ENCODE results near the gene FNIP2.
"Not testable (repeated sequence)": the region's sequence is repeated elsewhere in the genome, so short reads cannot be mapped to it uniquely, and the experiment has no call there.

FNIP2 gene

DNA sequence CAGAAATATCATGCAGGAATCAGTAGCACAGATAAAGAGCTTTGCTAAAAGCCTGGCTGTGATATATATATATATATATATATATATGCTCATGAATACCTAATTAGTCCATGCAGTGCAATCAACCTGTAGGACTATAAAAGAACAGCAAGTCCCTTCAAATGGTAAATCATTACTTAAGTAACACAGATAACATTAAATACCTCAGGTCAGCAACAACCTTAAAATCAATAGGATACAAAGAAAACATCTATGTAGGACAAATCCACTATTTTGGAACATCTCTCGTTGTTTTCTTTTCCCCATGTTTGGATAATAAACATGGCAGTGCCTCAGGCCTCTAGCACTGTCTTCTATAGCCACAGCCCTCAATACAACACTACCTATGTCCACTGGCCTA is 106.6 kb downstream of the FNIP2 start:
- DNase-seq: no peak

DNA sequence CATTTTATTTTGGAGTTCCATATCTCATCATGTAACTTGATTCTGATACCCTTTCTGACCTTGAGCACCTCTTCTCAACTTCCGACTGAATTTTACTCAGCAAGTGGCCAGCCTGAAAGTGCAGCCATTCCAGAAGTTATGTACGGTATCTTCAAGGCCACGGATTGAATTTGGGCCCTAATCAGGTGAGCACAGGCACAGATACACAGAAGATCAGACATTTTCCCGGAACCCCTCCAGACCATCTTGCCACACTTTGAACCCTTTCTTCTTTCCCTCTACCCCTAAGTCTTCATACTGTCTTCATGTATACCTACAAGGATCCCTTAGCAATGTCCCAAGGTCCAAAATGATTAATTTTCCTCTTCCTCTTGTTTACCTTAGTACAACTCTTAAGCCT is 108.2 kb downstream of the FNIP2 start:
- DNase-seq: no peak

DNA sequence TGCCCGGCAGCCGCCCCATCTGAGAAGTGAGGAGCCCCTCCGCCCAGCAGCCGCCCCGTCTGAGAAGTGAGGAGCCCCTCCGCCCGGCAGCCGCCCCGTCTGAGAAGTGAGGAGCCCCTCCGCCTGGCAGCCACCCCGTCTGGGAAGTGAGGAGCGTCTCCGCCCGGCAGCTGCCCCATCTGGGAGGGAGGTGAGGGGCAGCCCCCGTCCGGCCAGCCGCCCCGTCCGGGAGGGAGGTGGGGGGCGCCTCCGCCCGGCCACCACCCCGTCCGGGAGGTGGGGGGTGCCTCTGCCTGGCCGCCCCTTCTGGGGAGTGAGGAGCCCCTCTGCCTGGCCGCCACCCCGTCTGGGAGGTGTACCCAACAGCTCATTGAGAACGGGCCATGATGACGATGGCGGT is 113.3 kb downstream of the FNIP2 start:
- not testable (repeated sequence) for DNase-seq

DNA sequence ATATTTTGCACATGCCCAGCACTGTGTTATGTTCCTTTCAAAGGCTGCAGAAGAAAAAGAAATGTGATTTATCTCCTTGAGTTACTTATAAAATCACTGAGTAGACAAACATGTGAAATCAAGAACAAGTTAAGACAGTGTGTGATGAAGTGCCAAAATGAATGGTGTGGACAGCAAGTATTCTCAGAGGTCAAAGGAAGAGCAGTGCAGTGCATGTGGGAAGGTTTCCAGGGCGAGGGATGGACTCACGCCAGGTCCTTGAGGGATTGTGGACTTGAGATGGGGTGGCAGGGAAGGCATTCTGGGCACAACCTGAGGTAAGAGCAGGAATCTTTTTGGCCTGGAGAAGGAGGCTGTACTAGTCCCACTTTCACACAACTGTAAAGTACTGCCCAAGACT is 115.5 kb downstream of the FNIP2 start:
- no peak for DNase-seq

DNA sequence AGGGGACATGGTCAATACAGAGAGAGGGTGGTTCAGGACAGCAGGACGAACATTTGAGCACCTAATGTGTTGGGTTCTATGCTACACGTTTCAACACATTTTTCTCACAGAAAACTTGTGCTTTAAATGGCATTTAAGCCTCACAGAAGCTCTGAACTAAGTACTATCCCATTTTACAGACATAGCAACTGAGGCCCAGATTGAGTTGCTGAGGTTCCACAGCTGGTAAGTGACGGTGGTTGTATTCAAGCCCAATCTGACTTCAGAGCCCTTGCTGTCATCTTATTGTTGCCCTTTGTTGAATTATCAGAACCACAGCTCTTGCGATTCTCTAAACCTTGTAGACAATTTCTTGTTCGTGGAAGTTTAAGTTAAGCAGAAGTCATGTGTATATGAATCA is 116.7 kb downstream of the FNIP2 start:
- no peak for DNase-seq

DNA sequence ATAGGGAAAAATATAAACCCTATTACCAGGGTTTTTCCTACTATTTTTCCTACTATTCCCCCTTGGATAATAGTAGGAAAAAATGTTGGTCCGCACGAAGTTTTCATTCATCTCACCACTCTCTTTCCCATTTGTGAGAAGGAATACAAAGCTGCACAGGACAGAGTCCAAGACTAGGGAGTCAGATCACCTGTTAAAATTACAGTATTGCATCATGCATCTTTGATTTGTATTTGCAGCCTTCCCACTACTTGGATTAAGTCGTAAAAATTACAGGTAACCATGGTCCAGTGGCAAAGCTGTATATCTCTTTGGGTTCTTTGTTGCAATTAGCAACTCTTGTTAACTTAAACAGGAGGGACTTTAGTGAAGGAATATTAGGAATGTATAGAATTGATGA is 121.5 kb downstream of the FNIP2 start:
- DNase-seq: no peak

DNA sequence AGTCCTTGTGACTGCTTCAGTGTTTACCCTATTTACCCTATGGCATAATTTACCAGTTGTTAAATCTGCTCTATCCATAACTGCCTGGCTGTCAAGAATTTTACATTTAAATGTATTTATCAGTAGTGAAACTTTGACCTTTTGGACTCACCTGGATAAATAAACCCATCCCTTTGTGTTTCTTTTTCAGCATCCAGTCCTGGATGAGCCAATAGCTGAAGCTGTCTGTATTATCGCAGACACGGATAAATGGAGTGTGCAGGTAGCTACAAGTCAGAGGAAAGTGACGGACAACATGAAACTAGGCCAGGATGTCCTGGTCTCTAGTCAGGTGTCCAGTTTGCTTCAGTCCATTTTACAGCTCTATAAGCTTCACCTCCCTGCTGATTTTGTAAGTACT is 122.4 kb downstream of the FNIP2 start:
- DNase-seq: no peak

DNA sequence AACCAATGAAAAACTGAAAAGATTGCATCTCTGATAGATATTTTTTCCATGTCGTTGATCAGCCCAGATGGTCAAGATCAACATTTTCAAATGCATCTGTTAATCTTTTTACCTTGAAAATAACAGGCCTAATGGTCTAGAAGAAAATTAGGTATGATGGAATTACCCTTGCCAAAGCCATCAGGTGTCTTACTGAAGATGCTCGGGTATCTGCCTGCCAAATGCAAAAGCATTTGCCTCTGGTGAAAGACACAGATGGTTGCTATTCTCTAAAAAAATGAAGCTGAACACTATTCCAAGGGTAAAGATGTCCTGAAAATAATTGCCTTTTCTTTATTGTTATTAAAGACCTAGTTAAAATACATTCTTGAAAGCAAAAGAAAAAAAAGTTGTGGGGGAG is 126.0 kb downstream of the FNIP2 start:
- no peak for DNase-seq

DNA sequence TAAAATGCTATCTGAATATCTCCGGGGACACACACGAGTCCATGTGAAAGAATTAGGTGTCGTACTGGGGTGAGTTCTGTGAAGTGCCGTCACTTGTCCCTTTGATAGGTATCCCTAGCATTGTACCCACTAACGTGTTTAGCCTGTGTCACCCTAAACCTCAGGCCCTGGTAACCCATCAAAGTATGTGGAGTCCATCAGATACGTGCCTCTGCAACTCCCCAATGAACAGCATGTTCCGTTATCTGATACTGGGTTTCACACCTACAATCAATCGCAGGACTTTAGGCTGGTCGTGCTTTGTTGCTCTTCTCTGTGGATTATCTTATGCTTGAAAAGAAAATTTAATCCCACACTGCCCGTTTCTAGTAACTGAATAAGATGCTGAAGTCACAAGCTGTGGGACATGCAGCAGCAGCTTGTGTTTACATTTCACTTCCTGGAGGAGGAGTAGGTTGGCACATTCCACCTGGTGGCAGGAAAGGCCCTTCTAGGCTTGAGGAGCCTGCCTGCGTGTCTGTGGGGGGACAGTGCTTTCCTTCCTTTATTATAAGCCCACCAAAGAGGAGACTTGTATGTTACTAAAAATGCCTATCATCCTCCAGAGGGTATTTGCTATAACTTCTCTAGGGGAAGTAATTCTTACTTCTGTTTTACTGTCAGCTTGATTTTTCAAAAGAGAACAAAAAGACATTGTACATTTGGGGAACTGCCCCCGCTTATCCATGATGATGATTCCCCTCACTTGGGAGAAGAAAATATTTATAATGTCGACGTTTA is 127.2 kb downstream of the FNIP2 start:
- no peak for DNase-seq

DNA sequence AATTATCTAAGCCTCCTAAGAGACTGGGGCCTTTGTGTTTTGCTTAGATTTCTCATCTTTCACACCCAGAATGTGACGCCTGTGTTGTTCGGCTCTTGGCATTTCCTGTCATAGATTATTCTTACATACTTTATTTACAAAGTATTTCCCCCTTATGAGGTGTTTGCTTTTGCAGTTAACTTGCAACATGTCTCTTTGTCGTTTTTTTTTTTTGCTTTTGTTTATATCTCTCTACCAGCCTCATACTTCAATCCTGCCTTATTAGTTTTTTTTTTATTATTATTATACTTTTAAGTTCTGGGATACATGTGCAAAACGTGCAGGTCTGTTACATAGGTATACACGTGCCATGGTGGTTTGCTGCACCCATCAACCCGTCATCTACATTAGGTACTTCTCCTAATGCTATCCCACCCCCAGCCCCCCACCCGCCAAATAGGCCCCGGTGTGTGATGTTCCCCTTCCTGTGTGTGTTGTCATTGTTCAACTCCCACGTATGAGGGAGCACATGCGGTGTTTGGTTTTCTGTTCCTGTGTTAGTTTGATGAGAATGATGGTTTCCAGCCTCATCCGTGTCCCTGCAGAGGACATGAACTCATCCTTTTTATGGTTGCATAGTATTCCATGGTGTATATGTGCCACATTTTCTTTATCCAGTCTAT is 127.9 kb downstream of the FNIP2 start:
- DNase-seq: not testable (repeated sequence)

DNA sequence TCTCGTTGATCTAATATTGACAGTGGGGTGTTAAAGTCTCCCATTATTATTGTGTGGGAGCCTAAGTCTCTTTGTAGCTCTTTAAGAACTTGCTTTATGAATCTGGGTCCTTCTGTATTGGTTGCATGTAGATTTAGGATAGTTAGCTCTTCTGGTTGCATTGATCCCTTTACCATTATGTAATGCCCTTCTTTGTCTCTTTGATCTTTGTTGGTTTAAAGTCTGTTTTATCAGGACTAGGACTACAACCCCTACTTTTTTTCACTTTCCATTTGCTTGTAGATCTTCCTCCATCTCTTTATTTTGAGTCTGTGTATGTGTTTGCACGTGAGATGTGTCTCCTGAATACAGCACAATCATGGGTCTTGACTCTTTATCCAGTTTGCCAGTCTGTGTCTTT is 131.6 kb downstream of the FNIP2 start:
- not testable (repeated sequence) for DNase-seq

DNA sequence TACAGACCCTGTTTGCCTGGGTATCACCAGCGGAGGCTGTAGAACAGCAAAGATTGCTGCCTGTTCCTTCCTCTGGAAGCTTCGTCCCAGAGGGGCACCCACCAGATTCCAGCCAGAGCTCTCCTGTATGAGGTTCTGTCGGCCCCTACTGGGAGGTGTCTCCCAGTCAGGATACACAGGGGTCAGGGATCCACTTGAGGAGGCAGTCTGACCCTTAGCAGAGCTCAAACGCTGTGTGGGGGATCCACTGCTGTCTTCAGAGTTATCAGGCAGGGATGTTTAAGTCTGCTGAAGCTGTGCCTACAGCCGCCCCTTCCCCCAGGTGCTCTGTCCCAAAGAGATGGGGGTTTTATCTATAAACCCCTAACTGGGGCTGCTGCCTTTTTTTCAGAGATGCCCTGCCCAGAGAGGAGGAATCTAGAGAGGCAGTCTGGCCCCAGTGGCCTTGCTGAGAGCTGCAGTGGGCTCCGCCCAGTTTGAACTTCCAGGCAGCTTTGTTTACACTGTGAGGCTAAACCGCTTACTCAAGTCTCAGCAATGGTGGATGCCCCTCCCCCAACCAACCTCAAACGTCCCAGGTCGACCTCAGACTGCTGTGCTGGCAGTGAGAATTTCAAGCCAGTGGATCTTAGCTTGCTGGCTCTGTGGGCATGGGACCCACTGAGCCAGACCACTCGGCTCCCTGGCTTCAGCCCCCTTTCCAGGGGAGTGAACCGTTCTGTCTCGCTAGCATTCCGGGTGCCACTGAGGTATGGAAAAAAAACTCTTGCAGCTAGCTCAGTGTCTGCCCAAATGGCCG is 133.7 kb downstream of the FNIP2 start:
- not testable (repeated sequence) for DNase-seq

DNA sequence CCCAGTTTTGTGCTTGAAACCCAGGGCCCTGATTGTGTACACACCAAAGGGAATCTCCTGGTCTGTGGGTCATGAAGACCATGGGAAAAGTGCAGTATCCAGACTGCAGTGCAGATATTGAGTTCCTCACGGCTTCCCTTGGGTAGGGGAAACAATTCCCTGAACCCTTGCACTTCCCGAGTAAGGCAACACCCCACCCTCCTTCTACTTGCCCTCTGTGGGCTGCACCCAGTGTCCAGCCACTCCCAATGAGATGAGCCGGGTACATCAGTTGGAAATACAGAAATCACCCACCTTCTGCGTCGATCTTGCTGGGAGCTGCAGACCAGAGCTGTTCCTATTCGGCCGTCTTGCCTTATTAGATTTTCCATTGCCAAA is 134.2 kb downstream of the FNIP2 start:
- no peak for DNase-seq

DNA sequence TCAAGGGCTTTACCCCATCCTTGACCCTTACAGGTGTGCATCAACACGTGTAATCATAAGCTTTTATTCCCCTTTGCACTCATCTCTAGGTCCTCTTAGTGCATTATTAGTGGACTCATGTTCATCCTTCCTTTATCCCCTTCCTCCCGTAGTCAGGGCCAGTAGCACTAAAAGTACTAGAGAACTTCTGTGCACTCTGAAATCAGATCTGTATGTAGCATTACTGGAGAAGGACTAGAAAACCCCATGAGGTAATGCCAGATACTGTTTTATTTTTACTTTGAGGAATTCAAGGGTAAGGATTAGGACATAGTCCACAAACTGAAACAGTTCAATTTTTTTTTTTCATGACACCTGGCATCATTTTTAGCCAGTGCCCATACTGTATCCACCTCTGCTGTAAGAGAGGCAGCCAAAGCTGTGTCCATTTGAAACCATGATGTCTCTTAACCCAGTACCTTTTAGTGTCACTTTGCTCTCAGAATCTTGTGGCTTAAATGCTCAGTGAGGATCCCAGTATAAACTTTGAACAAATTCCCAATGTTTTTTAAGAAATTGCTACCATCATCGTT is 134.7 kb downstream of the FNIP2 start:
- no peak for DNase-seq

DNA sequence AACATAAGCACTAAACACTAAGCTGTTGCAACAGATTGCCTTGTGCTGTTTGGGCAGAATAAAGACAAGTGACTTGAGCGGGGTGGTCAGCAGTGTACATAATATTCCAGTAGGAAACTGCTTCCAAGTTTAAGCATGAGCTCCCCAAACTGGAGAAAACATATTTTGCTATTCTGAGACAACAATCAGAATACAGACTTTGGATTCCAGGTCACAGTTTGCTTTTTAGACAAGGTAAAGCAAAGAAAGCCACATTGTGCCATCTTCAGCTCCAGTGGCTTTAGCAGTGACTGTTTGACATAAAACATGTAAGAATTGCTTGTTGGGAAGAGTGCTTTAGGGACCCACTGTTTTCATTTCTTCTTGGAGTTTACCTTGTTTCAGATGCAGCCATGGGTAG is 136.0 kb downstream of the FNIP2 start:
- no peak for DNase-seq

DNA sequence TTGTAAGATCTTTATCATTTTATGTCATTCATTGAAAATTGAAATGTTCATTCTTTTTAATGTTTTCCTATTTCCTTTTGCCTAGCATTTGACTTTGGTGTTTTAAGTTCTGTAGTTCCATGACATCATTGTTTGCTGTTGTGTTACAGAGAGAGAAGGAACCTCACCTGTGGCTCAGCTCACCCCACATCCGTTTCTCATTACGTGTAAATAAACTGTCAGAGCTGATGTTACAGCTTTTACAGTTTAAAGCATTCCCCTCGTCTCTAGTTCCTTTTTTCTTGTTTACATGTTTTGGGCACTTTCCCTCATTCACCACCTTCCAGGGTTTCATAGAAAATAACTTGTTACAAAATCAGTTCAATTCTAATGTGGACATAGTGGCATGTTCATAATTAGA is 137.2 kb downstream of the FNIP2 start:
- no peak for DNase-seq

DNA sequence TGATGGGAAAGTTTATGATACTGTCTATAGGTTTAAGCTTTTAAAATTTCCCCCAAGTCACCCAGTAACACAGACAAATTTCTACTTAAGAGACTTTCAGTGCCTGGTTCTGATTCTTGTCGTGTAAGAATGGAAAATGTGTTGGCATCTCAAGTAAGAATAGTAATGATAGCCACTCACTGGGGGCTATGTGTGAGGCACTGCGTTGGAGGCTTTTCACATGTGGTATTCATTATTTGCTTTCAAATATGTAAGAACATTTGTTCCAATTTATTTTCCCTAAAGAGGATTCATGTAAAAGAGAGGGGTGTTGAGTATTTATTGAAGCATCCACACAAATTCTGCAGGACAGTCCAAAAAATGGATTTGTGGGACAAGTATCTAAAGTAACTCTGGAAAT is 143.6 kb downstream of the FNIP2 start:
- no peak for DNase-seq

DNA sequence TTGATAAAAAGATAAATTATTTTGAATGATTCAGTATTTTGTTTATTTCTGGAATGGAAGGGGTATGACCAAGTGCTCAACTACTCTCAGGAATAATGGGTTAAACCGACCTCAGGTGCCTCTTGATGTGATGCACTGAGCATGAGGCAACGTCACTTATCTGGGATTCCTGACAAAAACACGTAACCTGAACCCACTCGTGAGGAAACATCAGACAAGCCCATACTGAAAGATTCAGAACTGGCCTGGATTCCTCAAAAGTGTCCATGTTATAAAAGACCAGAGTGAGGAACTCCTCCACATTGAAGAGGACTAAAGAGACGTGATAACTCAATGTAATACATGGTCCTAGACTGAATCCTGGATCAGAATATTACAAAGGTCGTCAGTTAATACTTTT is 144.0 kb downstream of the FNIP2 start:
- DNase-seq: no peak

DNA sequence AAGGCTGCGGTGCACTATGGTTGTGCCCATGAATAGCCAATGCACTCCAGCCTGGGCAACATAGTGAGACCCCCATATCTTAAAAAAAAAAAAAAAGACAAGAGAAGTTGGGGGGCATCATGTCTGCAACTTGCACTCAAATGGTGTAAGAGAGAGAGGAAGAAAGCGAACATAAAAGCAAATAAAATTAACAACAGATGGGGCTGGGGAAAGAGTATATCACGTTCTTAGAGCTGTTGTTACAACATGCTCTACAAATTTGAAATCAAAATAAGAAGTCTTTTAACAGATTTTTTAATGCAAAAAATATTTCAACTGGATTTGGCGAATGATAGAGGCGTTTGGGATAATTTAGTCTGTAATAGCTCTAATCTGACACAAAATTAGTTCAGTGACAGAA is 144.9 kb downstream of the FNIP2 start:
- no peak for DNase-seq

DNA sequence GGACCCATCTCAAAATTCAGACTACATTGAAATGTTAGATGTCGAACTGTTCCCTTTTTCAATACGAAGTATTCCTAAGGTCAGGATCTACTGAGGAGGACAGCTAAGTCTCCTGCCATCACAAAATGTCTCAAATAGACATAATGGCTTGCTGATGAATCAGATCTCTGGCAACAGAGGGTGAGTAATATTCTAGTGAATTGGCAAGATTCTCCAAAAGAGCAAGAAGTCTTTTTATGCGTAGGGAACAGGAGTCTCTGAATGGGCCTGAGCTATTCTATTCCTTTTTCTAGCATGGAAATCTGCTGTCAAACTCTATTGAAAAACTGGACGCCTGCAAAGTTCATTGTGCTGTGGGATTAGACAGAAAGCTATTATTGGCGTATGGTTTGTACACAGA is 145.4 kb downstream of the FNIP2 start:
- no peak for DNase-seq

DNA sequence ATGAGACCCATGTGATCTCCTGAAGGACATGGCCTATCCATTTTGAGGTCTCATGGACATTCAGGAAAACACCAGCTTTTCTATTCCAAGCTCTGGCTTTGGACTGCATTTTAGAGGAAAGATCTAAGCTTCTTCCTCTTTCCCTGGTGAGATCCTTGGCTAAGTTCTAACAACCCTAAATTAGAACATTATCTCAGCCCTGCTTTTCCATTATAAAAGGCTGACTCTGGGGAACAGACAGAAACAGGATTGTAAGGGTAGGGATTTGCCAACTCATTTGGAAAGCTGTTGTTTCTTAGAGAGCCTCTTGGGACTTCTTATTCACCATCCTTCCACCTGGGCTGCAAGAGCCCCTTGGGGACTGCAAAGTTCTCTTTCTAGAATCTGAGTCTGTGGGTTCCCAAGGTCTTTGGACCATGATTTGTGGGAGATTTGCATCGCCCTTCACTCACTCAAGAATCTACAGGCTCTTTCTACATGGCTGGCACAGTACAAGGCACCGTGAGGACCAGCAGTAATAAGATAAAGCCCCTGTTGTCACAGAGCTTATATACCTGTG is 146.9 kb downstream of the FNIP2 start:
- DNase-seq: no peak

DNA sequence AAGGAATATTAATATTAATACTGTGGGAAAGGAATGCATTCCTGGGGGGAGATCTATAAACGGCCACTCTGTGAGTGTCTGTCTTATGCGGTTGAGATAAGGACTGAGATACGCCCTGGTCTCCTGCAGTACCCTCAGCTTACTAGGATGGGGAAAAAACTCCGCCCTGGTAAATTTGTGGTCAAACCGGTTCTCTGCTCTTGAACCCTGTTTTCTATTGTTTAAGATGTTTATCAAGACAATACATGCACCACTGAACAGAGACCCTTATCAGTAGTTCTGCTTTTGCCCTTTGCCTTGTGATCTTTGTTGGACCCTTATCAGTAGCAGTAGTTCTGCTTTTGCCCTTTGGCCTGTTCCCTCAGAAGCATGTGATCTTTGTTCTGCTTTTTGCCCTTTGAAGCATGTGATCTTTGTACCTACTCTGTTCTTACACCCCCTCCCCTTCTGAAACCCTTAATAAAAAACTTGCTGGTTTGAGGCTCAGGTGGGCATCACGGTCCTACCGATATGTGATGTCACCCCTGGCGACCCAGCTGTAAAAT is 151.7 kb downstream of the FNIP2 start:
- DNase-seq: not testable (repeated sequence)

DNA sequence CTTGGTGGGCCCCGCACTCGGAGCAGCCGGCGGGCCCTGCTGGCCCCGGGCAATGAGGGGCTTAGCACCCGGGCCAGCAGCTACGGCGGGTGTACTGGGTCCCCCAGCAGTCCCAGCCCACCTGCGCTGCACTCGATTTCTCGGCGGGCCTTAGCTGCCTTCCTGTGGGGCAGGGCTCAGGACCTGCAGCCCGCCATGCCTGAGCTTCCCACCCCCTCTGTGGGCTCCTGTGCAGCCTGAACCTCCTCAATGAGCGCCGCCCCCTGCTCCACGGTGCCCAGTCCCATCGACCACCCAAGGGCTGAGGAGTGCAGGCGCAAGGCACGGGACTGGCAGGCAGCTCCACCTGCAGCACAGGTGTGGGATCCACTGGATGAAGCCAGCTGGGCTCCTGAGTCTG is 158.9 kb downstream of the FNIP2 start:
- DNase-seq: not testable (repeated sequence)
